Liver (tissue), 3 donors: ENCODE measurements around the gene PCBP2.

Source experiments
- ATF3 ChIP-seq: IDR thresholded peaks from 2 replicates; pipeline ENCODE4 v1.6.1; 2016; ENCODE audit warnings: antibody characterized with exemption
- CTCF ChIP-seq: fragments of 150-350 bp; IDR thresholded peaks from 2 replicates; pipeline ENCODE4 v1.5.1; 2017; ENCODE audit warnings: improper control_type of control experiment, low read depth, low read length; ENCODE audit not compliant: missing input control
- EGR1 ChIP-seq, 2 donors: IDR thresholded peaks; 2 replicates each; pipeline ENCODE4 v1.6.1; 2016 to 2018; ENCODE audit warnings: antibody characterized with exemption in 2 of 2, low read depth in 2 of 2
- FOXA1 ChIP-seq: IDR thresholded peaks from 2 replicates; pipeline ENCODE4 v1.6.1; 2016; ENCODE audit warnings: antibody characterized with exemption
- FOXA2 ChIP-seq: IDR thresholded peaks from 2 replicates; pipeline ENCODE4 v1.6.1; 2016; ENCODE audit warnings: antibody characterized with exemption
- GABPA ChIP-seq, 2 donors: IDR thresholded peaks in 1 of 2; conservative IDR thresholded peaks in 1 of 2; 2 replicates each; pipeline ENCODE4 v1.6.1; 2016; ENCODE audit warnings: antibody characterized with exemption in 2 of 2, mild to moderate bottlenecking in 1 of 2, moderate library complexity in 1 of 2
- HNF4G ChIP-seq: IDR thresholded peaks from 2 replicates; pipeline ENCODE4 v1.6.1; 2016; ENCODE audit warnings: antibody characterized with exemption
- JUND ChIP-seq, 2 donors: IDR thresholded peaks; 2 replicates each; pipeline ENCODE4 v1.6.1; 2016; ENCODE audit warnings: antibody characterized with exemption in 2 of 2
- MAX ChIP-seq: IDR thresholded peaks from 2 replicates; pipeline ENCODE4 v1.6.1; 2016; ENCODE audit warnings: antibody characterized with exemption
- RAD21 ChIP-seq, 2 donors: IDR thresholded peaks; 2 replicates each; pipeline ENCODE4 v1.6.1; 2016; ENCODE audit warnings: antibody characterized with exemption in 2 of 2, mild to moderate bottlenecking in 2 of 2
- REST ChIP-seq: IDR thresholded peaks from 2 replicates; pipeline ENCODE4 v1.6.1; 2016; ENCODE audit warnings: antibody characterized with exemption, mild to moderate bottlenecking
- RXRA ChIP-seq, 2 donors: IDR thresholded peaks; 2 replicates each; pipeline ENCODE4 v1.6.1; 2017 to 2018; ENCODE audit warnings: antibody characterized with exemption in 2 of 2, mild to moderate bottlenecking in 1 of 2
- donor health status: healthy.
- donor health status: healthy.

GRCh38 chr12:53465679-53466078, 13.8 kb downstream of the PCBP2 start:
- TF ChIP-seq GABPA (IDR thresholded peaks at IDR 0.05 in 1 of 2, conservative IDR thresholded peaks at IDR 0.05 in 1 of 2): no peak
- TF ChIP-seq FOXA1: no peak
- no peak for TF ChIP-seq CTCF
- TF ChIP-seq RAD21 (IDR thresholded peaks at IDR 0.05): no peak
- no peak for TF ChIP-seq ATF3
- no peak for TF ChIP-seq RXRA (IDR thresholded peaks at IDR 0.05)
- TF ChIP-seq REST: no peak
- no peak for TF ChIP-seq HNF4G
- TF ChIP-seq FOXA2: no peak
- no peak for TF ChIP-seq EGR1 (IDR thresholded peaks at IDR 0.05; ENCODE audit: low read depth in 2 of 2)
- no peak for TF ChIP-seq JUND (IDR thresholded peaks at IDR 0.05)
- TF ChIP-seq MAX: no peak
